ENCODE measurements around the gene DSG3.

DSG3 gene, protein sequence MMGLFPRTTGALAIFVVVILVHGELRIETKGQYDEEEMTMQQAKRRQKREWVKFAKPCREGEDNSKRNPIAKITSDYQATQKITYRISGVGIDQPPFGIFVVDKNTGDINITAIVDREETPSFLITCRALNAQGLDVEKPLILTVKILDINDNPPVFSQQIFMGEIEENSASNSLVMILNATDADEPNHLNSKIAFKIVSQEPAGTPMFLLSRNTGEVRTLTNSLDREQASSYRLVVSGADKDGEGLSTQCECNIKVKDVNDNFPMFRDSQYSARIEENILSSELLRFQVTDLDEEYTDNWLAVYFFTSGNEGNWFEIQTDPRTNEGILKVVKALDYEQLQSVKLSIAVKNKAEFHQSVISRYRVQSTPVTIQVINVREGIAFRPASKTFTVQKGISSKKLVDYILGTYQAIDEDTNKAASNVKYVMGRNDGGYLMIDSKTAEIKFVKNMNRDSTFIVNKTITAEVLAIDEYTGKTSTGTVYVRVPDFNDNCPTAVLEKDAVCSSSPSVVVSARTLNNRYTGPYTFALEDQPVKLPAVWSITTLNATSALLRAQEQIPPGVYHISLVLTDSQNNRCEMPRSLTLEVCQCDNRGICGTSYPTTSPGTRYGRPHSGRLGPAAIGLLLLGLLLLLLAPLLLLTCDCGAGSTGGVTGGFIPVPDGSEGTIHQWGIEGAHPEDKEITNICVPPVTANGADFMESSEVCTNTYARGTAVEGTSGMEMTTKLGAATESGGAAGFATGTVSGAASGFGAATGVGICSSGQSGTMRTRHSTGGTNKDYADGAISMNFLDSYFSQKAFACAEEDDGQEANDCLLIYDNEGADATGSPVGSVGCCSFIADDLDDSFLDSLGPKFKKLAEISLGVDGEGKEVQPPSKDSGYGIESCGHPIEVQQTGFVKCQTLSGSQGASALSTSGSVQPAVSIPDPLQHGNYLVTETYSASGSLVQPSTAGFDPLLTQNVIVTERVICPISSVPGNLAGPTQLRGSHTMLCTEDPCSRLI

DNA sequence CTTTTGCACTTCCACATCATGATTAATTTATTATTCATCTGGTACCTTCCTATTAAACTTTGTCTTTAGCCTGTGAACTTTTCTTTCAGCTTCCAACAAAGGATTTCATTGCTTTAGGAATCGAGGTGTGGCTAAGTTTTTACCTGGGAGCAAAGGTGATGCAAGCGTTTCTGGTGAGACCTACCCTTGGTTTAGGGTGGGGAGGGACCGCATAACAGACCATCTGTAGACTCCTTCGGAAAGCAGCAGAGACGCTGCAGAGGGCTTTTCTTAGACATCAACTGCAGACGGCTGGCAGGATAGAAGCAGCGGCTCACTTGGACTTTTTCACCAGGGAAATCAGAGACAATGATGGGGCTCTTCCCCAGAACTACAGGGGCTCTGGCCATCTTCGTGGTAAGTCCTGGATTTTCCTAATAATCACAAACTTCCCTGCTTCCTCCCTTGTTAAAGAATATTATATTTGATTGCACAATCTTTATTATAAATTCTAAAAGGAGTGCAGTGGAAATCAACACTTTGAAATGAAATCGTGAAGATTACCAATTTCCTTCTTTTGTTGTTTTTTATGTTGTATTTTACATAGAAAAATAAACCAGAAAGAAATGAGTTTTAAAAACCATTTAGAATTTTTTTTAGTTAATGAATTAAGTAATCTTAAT, at the start of gene DSG3:
TSS of gene DSG3 (plus strand) at position 212 of the 662 bp plus-strand sequence. CDS start at position 349, 137 bp downstream.
- no peak for DNase-seq

DNA sequence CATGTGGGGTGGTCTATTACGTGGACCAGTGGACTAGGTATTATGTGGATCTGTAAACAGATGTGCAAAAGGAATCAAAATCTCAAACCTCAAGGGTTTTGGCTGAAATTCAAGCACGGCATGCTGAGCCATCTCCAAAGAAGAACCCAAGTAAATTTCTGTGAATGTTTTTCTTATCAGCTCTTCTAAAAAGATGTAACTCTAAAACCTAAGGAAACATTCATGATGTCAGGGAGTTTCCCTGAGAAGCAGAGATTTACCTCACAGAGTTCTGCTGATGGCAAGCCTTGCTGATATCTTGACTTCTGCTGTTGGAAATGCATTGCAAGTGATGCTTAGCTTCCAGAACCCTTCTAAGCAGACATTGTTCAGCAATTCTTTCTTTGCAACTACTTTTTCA, 49.4 kb upstream of the DSG3 start:
- DNase-seq = no peak

DNA sequence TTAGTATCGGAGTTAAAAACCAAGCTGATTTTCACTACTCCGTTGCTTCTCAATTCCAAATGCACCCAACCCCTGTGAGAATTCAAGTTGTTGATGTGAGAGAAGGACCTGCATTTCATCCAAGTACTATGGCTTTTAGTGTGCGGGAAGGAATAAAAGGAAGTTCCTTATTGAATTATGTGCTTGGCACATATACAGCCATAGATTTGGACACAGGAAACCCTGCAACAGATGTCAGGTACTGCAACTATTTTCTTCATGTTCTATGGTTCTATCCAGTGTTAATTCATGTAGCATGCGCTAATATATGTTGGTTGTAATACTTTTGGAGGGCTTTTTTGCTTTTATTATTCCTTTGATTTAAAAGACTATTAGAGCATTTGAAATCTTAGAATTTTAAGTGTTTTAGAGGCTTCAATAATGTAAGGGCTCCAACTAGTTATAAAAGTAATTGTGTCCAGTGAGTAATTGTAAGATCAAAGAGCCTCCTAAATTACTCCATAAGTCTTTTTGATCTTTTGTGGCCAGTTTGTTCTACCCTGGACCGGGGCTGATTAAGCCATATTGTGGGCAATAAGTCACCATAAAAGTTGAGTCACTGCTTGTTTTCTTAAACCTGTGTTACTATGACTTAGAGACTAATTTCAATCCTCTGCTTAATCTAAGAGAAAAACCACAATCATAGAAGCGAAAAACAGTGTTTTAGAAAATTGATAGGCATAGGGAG, 48.1 kb upstream of the DSG3 start:
- no peak for DNase-seq

DNA sequence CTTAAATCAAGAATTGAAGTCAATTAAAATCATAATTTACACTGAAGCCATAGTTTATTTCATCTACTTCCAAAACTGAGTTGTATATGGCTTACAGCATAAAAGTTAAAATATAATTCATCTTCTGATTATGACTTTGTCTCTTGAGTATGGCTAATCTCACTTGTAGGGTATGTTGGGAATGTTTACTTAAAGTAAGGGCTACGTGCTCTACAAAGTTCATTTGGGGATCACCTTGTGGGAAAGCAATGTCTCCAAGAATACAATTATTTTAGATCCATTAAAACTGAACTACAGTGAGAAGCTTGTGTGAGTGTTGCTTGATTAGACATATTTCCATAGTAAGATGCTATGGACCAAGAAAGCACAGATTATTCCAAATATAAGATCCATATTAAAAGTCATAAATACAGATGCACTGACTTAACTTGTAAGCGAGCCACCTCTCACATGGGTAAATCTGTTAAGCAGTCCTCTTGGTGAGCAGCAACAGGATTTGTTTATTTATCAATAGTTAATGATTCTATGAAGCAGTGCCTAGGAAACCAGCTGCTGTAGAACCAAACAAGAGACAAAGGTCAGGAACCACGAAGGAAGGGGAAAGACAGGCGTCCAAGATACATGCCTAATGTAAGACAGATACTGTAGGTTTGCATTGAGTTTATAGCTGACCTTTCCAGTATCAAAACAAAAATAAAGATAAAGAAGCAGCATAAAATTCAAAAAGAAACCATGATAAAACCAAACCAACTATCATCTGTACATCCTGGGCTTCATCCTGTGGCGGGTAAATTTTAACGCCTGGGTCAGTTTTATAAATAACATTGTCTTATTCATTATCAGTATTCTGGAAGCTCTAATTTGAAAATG, 46.1 kb upstream of the DSG3 start:
- DNase-seq = no peak

DNA sequence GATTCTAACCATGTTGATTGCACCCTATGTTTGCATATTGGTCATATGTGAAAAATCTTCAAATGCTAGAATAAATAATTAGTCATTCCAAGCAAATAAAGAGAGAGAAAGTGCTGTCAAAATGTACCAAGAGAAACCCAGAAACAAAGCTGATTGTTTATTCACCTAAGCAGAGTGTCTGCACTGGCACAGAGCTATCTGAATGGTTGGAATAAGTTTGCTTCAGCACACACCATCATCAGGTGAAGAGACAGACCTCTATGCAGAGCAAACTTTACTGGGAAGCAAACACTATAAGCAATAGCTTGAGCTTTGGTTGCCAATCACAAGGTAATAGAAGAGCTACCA, 45.5 kb upstream of the DSG3 start:
- DNase-seq = no peak

DNA sequence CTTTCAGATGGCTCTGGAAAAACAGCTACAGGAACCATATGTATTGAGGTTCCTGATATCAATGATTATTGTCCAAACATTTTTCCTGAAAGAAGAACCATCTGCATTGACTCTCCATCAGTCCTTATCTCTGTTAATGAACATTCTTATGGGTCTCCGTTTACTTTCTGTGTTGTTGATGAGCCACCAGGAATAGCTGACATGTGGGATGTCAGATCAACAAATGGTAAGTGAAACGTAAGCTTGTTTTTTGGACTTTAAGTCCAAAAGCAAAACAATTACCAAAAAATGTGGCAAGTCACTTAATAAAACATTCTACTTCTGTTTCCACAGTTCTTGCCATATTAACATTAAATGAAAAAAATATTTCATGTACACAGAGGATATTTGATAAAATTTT, 44.1 kb upstream of the DSG3 start:
- DNase-seq = no peak

DNA sequence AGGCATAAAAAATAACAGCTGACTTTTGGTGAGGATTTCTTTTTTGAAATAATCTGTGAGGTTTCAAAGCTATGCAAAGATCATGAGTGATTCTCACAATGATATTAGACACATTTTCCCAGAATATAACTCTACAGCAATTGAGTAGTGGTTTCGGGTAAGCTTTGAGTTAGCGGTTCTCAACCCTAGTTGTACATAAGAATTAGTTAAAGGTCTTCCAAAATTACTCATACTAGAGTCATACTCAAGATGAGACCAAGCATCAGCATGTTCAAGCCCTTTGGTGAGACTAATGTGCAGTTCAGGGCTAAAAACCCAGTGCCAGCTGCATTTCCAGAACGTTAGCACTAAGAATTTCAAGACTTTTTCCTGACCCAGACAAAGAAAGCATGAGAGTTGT, 39.9 kb upstream of the DSG3 start:
- DNase-seq = no peak

DNA sequence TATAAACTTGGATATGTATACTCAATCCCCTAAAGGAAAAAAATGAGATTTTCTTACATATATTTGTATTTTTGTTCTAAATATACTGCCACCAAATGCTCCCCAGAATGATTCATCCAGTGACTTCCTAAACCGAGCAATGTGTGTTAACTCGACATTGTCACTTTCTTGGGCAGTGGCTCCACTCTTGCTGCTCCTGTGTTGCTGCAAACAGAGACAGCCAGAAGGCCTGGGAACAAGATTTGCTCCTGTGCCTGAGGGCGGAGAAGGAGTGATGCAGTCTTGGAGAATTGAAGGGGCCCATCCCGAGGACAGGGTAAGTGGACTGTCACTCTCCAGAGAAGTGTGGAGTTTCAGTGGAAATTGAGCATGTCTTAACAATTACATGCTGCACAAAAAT, 38.3 kb upstream of the DSG3 start:
- DNase-seq = no peak

DNA sequence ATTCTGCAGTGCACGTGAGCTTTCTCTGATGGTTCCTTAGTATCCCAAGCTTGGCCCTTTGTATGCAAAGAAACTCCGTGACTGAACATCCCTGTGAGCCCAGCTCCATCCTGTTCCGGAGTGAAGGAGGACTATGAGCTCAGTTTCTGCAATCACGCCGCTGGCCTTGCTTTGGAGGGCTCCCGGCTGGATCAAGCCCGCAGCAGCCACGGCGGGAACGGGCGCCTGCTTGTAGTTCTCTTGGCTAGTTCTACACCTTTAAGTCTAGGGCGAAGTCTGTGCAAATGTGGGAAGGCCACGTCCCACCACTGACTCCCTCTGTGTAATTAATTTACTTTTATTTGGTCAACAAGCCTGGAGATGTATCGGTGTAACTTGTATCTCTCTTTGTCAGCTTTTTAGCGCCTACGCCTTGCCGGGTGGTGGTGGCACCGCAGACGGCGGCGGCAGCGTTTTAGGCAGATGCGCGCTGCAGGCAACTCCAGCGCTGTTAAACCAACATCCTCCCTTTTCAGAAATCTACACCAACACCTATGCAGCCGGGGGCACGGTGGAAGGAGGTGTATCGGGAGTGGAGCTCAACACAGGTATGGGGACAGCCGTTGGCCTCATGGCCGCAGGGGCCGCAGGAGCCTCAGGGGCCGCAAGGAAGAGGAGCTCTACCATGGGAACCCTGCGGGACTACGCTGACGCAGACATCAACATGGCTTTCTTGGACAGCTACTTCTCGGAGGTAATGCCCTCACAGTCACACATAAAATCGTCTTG, 36.6 kb upstream of the DSG3 start:
- DNase-seq = no peak

DNA sequence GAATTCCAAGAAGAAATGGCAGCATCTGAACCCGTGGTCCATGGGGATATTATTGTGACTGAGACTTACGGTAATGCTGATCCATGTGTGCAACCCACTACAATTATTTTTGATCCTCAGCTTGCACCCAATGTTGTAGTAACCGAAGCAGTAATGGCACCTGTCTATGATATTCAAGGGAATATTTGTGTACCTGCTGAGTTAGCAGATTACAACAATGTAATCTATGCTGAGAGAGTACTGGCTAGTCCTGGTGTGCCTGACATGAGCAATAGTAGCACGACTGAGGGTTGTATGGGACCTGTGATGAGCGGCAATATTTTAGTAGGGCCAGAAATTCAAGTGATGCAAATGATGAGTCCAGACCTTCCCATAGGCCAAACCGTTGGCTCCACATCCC, 34.4 kb upstream of the DSG3 start:
- no peak for DNase-seq

DNA sequence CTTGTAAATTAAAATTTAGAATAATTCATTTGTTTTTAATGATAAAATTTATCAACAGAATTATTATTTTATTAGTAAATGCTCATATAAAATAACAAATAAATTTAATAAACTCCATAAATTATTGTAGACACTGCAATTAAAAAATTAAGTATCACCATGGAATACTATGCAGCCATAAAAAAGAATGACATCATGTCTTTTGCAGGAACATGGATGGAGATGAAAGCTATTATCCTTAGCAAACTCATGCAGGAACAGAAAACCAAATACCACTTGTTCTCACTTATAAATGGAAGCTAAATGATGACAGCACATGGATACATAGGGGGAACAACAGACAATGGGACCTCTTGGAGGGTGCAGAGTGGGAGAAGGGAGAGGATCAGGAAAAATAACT, 29.7 kb upstream of the DSG3 start:
- DNase-seq = no peak

DNA sequence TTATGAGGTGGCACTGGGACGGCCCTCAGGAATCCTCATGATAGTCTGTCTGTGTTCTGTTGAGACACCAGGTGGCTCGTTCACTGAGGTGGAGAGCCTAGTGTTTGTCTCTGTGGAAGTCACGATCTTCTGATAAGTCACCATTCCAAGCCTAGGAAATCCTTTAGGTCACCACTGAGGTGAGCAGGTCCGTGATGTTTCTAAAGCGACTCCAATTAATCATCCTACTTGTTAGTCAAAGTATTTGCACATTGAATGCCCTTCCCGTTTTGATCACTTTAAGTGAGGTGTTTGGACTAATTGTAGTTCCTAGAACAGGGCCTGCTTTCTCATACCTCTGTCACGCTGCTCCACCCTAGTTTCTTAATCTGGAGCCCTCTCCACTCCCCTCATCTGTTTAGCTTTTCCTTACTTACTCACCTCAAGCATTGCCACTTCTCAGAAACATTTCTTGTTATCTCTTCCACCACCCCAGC, 28.0 kb upstream of the DSG3 start:
- no peak for DNase-seq

DNA sequence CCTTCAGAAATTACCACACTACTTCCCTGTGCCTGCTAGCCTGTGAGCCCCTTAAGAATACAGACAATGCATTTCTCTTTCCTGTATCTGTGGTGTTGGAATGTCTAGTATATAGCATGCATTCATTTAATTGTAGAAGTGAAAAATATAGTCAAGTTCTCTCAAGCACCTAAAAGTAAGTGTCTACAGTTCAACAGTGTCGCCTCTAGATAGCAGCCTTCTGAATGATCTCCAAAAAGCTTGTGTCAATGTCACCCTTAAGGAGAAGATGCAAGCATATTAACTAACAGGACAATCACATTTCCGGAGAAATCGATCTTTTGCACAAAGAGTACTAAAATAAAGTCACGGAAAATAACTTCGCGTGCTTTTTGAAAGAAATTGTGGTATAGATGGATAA, 27.5 kb upstream of the DSG3 start:
- no peak for DNase-seq

DNA sequence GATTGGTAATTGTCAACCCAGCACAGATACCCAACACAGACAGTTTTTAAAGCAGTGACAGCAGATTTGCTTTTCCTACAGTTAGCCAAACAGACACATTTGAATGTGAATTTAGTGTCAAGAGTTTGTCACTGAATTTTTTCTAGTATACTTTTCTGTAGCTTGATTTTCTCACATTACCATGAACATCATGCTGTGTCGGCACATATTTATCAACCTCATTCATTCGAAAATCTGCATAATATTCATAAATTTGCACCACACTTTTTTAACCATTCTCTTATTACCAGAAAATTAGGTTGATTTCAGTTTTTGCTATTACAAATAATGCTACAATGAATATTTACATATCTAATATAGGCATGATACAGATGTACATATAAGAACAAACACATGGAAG, 27.0 kb upstream of the DSG3 start:
- DNase-seq = no peak

DNA sequence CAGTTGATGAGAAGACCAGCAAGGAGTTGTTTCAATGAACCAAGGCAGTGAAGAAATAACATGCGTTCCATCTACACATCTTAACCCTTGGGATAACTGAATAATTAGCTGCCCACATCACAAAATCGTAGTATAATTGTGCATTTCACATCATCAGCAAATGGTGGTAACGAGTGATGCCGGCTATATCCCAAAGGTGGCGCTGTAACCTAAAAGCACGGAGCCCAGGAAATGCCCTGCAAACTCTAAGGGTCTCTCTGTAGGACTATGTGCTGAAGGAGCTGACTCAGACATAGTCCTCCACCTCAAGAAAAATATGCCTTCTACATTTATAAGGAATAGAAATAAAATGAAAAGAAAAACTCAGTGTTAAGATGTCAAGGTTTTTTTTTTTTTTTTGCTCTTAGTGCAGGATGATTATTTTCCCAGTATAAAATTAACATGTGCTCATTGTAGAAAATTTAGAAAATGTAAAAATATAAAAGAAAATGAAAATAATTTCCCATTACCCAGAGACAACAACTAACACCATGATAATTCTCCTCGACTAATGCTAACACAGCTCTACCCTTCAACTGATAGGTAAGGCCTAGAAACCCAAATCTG, 23.1 kb upstream of the DSG3 start:
- DNase-seq = no peak

DNA sequence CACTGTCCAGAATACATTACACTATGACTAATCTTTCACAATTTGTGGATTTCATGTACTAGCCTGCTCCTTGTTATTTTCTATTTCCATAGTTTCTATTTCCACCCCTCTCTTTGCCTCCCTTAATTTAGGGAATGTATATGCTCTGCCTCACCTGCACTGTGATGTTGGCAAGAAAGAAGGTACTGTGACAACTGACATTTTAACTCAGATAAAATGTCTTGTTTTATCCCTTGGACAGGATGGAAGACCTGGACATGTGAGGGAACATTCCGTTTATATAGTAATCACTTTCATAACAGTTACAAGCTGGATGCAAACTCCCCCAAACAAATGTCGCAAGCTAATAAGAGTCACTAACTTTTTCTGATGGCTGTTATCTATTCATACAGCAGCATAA, 21.5 kb upstream of the DSG3 start:
- no peak for DNase-seq

DNA sequence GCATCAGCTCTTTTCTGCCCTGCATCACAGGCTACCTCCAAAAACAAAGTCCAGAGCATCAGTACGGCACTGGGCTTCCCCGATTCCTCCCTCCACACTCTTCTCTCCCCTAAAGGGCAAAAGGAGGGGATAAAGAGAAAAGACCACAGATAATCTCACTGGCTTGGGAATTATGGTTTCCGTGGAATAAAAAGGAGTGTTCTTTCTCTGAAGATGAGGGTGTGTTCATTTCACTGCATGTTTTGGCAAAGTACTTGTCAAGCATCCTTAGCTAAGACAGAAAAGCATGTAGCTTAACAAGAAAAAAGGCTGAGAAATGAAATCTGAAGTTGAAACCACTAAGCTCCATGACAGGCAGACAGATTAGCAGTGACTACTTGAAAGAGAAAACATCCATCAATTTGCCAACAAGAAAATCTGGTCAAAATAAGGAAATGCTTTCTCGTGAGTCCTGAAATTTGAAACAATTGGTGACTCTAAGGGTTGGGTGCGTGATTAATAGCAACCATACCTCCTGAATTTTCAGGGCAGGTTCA, 20.6 kb upstream of the DSG3 start:
- no peak for DNase-seq

DNA sequence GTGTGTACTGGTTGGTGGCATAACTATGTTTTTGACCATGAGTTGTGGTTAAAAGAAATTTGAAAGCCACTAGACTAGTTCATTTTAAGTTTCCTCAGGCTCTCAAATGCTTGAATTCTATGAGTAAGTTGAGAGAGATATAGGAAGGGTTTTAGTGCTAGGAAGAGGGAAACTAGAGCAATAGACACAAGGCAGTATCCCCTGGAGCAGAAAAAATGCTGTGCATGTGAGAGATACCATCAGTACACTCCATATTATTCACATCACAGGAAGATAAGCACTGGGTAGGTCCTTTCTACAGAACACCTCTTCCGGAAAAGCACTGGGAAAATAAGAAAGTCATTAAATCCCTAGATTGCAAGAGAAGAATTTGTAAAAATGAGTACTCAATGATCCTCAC, 19.3 kb upstream of the DSG3 start:
- no peak for DNase-seq

DNA sequence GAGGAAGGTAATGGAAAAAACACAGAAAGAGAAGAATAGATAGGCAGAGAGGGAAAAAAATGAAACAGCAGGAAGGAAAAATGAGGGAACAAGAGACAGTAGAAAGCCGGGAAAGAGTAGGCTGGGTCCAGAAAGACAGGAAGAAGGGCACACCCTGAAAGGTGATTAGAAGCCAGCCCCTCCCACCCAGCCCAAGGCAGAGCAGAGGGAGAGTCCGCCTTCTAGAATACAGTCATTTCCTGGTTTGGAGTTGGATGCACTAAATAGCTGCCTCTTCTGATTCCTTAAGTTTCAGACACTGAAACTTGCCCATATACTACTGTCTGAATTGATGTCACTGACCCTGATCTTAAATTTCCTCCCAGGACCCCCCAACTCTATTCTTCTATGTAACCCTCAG, 17.9 kb upstream of the DSG3 start:
- no peak for DNase-seq

DNA sequence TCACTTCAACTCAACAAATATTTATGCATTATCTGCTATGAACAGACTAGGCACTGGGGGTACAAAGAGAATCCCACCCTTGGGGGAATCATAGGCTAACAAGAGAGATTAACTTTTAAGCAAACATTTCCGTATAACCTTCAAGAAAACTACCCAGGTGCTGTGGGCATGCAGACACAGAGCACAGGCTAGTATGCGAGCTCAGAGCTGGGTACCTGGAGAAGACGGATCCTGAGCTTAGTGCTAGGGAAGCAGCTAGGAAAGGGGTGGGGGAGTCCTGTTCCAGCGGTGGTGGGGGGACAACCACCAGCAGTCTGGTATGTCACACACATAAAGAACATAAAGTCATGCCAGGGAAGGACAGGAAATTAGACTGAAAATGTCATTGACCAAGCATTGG, 17.5 kb upstream of the DSG3 start:
- no peak for DNase-seq
